ENCODE measurements around the gene CT45A6. TPM values are rescaled to one million over a fixed set of nuclear protein-coding genes. Genes with fewer than 3 reads are reported as not detected.
"Not testable (repeated sequence)": the region's sequence is repeated elsewhere in the genome, so short reads cannot be mapped to it uniquely, and the experiment has no call there.

CT45A6 gene, protein sequence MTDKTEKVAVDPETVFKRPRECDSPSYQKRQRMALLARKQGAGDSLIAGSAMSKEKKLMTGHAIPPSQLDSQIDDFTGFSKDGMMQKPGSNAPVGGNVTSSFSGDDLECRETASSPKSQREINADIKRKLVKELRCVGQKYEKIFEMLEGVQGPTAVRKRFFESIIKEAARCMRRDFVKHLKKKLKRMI
- not detected for polyA plus RNA-seq

DNA sequence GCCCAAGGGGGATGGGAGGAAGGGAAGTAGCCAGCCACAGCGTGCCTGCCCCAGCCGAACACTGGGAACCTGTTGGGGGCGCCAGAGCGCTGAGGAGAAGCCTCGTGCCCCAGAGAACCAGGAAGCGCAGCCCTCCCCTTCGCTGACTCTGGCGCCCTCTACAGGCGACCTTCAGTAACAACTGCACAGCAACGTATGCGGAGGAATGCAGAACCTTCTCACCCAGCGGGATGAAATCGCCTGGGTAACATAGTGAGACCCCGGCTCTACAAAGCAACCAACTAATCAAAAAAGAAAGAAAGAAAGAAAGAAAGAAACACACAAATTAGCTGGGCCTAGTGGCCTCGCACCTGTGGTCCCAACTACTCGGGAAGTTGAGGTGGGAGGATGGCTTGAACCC lies at the start of gene CT45A6:
TSS of gene CT45A6 (minus strand) at position 101 of the 400 bp plus-strand sequence. CDS start 3,794 bp downstream, outside the sequence.
- not testable (repeated sequence) for DNase-seq; H3K4me3 Mint-ChIP-seq; H3K4me1 Mint-ChIP-seq; H3K9me3 Mint-ChIP-seq; H3K27ac Mint-ChIP-seq; H3K36me3 Mint-ChIP-seq; H3K27me3 Mint-ChIP-seq (ENCODE audit: low read depth in 3 of 3)

DNA sequence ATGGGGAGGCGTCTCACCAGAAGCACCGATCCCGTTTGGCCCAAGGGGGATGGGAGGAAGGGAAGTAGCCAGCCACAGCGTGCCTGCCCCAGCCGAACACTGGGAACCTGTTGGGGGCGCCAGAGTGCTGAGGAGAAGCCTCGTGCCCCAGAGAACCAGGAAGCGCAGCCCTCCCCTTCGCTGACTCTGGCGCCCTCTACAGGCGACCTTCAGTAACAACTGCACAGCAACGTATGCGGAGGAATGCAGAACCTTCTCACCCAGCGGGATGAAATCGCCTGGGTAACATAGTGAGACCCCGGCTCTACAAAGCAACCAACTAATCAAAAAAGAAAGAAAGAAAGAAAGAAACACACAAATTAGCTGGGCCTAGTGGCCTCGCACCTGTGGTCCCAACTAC lies 34.6 kb upstream of the CT45A6 start, which contains the start of gene CT45A7:
TSS of gene CT45A7 (minus strand) at position 101 of the 400 bp plus-strand sequence. CDS start 3,747 bp downstream, outside the sequence.
- not testable (repeated sequence) for H3K4me3 Mint-ChIP-seq; H3K36me3 Mint-ChIP-seq; H3K27ac Mint-ChIP-seq; H3K4me1 Mint-ChIP-seq; H3K9me3 Mint-ChIP-seq; H3K27me3 Mint-ChIP-seq (ENCODE audit: low read depth in 3 of 3); DNase-seq

DNA sequence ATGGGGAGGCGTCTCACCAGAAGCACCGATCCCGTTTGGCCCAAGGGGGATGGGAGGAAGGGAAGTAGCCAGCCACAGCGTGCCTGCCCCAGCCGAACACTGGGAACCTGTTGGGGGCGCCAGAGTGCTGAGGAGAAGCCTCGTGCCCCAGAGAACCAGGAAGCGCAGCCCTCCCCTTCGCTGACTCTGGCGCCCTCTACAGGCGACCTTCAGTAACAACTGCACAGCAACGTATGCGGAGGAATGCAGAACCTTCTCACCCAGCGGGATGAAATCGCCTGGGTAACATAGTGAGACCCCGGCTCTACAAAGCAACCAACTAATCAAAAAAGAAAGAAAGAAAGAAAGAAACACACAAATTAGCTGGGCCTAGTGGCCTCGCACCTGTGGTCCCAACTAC lies 17.3 kb upstream of the CT45A6 start, which contains the start of gene CT45A2:
TSS of gene CT45A2 (minus strand) at position 101 of the 400 bp plus-strand sequence. CDS start 3,747 bp downstream, outside the sequence.
- H3K4me3 Mint-ChIP-seq; H3K27me3 Mint-ChIP-seq (ENCODE audit: low read depth in 3 of 3); H3K4me1 Mint-ChIP-seq; H3K27ac Mint-ChIP-seq; H3K9me3 Mint-ChIP-seq; DNase-seq; H3K36me3 Mint-ChIP-seq: not testable (repeated sequence)

DNA sequence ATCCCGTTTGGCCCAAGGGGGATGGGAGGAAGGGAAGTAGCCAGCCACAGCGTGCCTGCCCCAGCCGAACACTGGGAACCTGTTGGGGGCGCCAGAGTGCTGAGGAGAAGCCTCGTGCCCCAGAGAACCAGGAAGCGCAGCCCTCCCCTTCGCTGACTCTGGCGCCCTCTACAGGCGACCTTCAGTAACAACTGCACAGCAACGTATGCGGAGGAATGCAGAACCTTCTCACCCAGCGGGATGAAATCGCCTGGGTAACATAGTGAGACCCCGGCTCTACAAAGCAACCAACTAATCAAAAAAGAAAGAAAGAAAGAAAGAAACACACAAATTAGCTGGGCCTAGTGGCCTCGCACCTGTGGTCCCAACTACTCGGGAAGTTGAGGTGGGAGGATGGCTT lies 17.2 kb downstream of the CT45A6 start, which contains the start of gene CT45A5:
TSS of gene CT45A5 (minus strand) at position 101 of the 400 bp plus-strand sequence. CDS start 3,774 bp downstream, outside the sequence.
- not testable (repeated sequence) for H3K4me3 Mint-ChIP-seq; H3K27me3 Mint-ChIP-seq (ENCODE audit: low read depth in 3 of 3); H3K27ac Mint-ChIP-seq; DNase-seq; H3K4me1 Mint-ChIP-seq; H3K9me3 Mint-ChIP-seq; H3K36me3 Mint-ChIP-seq

DNA sequence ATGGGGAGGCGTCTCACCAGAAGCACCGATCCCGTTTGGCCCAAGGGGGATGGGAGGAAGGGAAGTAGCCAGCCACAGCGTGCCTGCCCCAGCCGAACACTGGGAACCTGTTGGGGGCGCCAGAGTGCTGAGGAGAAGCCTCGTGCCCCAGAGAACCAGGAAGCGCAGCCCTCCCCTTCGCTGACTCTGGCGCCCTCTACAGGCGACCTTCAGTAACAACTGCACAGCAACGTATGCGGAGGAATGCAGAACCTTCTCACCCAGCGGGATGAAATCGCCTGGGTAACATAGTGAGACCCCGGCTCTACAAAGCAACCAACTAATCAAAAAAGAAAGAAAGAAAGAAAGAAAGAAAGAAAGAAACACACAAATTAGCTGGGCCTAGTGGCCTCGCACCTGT lies 34.5 kb downstream of the CT45A6 start, which contains the start of gene CT45A3:
TSS of gene CT45A3 (minus strand) at position 101 of the 400 bp plus-strand sequence. CDS start 3,747 bp downstream, outside the sequence.
- H3K27me3 Mint-ChIP-seq (ENCODE audit: low read depth in 3 of 3); DNase-seq; H3K36me3 Mint-ChIP-seq; H3K4me3 Mint-ChIP-seq; H3K9me3 Mint-ChIP-seq; H3K4me1 Mint-ChIP-seq; H3K27ac Mint-ChIP-seq: not testable (repeated sequence)

DNA sequence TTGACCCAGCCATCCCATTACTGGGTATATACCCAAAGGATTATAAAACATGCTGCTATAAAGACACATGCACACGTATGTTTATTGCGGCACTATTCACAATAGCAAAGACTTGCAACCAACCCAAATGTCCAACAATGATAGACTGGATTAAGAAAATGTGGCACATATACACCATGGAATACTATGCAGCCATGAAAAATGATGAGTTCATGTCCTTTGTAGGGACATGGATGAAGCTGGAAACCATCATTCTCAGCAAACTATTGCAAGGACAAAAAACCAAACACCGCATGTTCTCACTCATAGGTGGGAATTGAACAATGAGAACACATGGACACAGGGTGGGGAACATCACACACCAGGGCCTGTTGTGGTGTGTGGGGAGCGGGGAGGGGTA lies 57.8 kb downstream of the CT45A6 start:
- H3K4me1 Mint-ChIP-seq; DNase-seq; H3K4me3 Mint-ChIP-seq; H3K27me3 Mint-ChIP-seq (ENCODE audit: low read depth in 3 of 3); H3K27ac Mint-ChIP-seq; H3K9me3 Mint-ChIP-seq; H3K36me3 Mint-ChIP-seq: not testable (repeated sequence)

Other genes with a start within 250 kb of the CT45A6 start
- gene CT45A1, start 89.1 kb downstream of the CT45A6 start, polyA plus RNA-seq: not detected
- not detected for gene CT45A3, start 34.6 kb downstream of the CT45A6 start, polyA plus RNA-seq
- not detected for gene CT45A5, start 17.3 kb downstream of the CT45A6 start, polyA plus RNA-seq
- not detected for gene CT45A2, start 17.2 kb upstream of the CT45A6 start, polyA plus RNA-seq
- gene CT45A7, start 34.5 kb upstream of the CT45A6 start, polyA plus RNA-seq: not detected
- not detected for gene CT45A8, start 51.8 kb upstream of the CT45A6 start, polyA plus RNA-seq
- gene CT45A9, start 69.0 kb upstream of the CT45A6 start, polyA plus RNA-seq: not detected
- gene CT45A10, start 90.7 kb upstream of the CT45A6 start, polyA plus RNA-seq: not detected
- not detected for gene SAGE1, start 90.9 kb upstream of the CT45A6 start, polyA plus RNA-seq
- gene MMGT1, start 171.2 kb upstream of the CT45A6 start, polyA plus RNA-seq: 10 to 100 TPM in 1 of 3 donors, 1 to 10 TPM in 2; 5.7 to 10.6 (median 8.1) TPM
- gene SLC9A6, start 182.6 kb upstream of the CT45A6 start, polyA plus RNA-seq: 10 to 100 TPM; 13.2 to 20.5 (median 18.6) TPM